GM18499 (cell line): ENCODE measurements around the gene ARL13B.
A peak's percentile ranks its signal among the peaks of the same experiment; 100 is the strongest.
"Not testable (repeated sequence)": the region's sequence is repeated elsewhere in the genome, so short reads cannot be mapped to it uniquely, and the experiment has no call there.

Experiments used
- ATAC-seq: cut with Tn5 transposase; IDR thresholded peaks from one replicate; pipeline ENCODE4 v1.9.1; 2021; ENCODE audit warnings: moderate number of reproducible peaks; ENCODE audit not compliant: insufficient read depth, unreplicated experiment

Gene ARL13B

GRCh38 chr3:93992207-93992606 lies 12.3 kb downstream of the ARL13B start:
- no peak for ATAC-seq

GRCh38 chr3:93994056-93994455 lies 14.1 kb downstream of the ARL13B start:
- no peak for ATAC-seq

- no peak for ATAC-seq
Measured at GRCh38 chr3:94001191-94001590, 21.2 kb downstream of the ARL13B start.

GRCh38 chr3:94001827-94002495 lies 22.0 kb downstream of the ARL13B start:
- ATAC-seq: no peak

GRCh38 chr3:94004301-94004910 lies 24.5 kb downstream of the ARL13B start:
- peak; percentile 89 for ATAC-seq

GRCh38 chr3:94008253-94008652 lies 28.3 kb downstream of the ARL13B start:
- ATAC-seq: no peak

GRCh38 chr3:94009608-94010007 lies 29.7 kb downstream of the ARL13B start:
- no peak for ATAC-seq

GRCh38 chr3:94011233-94011711 lies 31.3 kb downstream of the ARL13B start:
- ATAC-seq: no peak

- no peak for ATAC-seq
Measured at GRCh38 chr3:94012185-94012584, 32.2 kb downstream of the ARL13B start.

- ATAC-seq: no peak
Measured at GRCh38 chr3:94015025-94015424, 35.1 kb downstream of the ARL13B start.

GRCh38 chr3:94019659-94020058 lies 39.7 kb downstream of the ARL13B start:
- ATAC-seq: no peak

GRCh38 chr3:94020293-94020692 lies 40.3 kb downstream of the ARL13B start:
- ATAC-seq: no peak

- no peak for ATAC-seq
Measured at GRCh38 chr3:94024385-94024784, 44.4 kb downstream of the ARL13B start.

GRCh38 chr3:94026623-94027022 lies 46.7 kb downstream of the ARL13B start:
- no peak for ATAC-seq

- ATAC-seq: no peak
Measured at GRCh38 chr3:94028093-94028837, 48.3 kb downstream of the ARL13B start, which contains the start of gene STX19. Gene STX19 (minus strand): TSS chr3:94028597. CDS start chr3:94015269, 13,328 bp downstream.

GRCh38 chr3:94036909-94037507 lies 57.1 kb downstream of the ARL13B start:
- ATAC-seq: peak; percentile 75

- ATAC-seq: no peak
Measured at GRCh38 chr3:94043285-94043684, 63.3 kb downstream of the ARL13B start.

GRCh38 chr3:94044100-94044936 lies 64.4 kb downstream of the ARL13B start:
- ATAC-seq: not testable (repeated sequence)

GRCh38 chr3:94046533-94046932 lies 66.6 kb downstream of the ARL13B start:
- no peak for ATAC-seq

- ATAC-seq: no peak
Measured at GRCh38 chr3:94049267-94049666, 69.3 kb downstream of the ARL13B start.
